Vagina (tissue), 2 donors: ENCODE data around the gene LAMC1. TPM values are rescaled to one million over a fixed set of nuclear protein-coding genes. Genes with fewer than 3 reads are reported as not detected.
A peak's percentile ranks its signal among the peaks of the same experiment; 100 is the strongest.
"Not testable (repeated sequence)": the region's sequence is repeated elsewhere in the genome, so short reads cannot be mapped to it uniquely, and the experiment has no call there.

Experiments used
- DNase-seq, 2 donors: peaks; one replicate each; pipeline ENCODE4 v3.0.0-alpha.2; 2017; ENCODE audit errors: extremely low spot score in 2 of 2
- H3K27ac ChIP-seq: fragments of 200-600 bp; sonication (generic); one replicate; pipeline ENCODE4 v1.5.1; 2019
- H3K27me3 ChIP-seq: fragments of 200-600 bp; sonication (generic); one replicate; pipeline ENCODE4 v1.5.1; 2019
- H3K36me3 ChIP-seq, 2 donors: fragments of 200-600 bp; sonication (generic); one replicate each; pipeline ENCODE4 v1.5.1; 2017 to 2019
- H3K4me1 ChIP-seq: fragments of 200-600 bp; sonication (generic); one replicate; pipeline ENCODE4 v1.5.1; 2019
- H3K4me3 ChIP-seq, 2 donors: fragments of 200-600 bp; sonication (generic); 1 replicate in 1 of 2; 2 replicates in 1 of 2; pipeline ENCODE4 v1.5.1; 2016 to 2019
- H3K9me3 ChIP-seq: fragments of 200-600 bp; sonication (generic); one replicate; pipeline ENCODE4 v1.5.1; 2019
- POLR2A ChIP-seq, 2 donors: fragments of 450-650 bp; IDR thresholded peaks; one replicate each; pipeline ENCODE4 v1.6.1; 2017; ENCODE audit warnings: antibody characterized with exemption in 2 of 2, mild to moderate bottlenecking in 2 of 2, moderate library complexity in 2 of 2
- POLR2AphosphoS5 ChIP-seq, 2 donors: sonication (generic); formaldehyde crosslinking; IDR thresholded peaks; one replicate each; pipeline ENCODE4 v1.9.0; 2017; ENCODE audit warnings: antibody characterized with exemption in 2 of 2, mild to moderate bottlenecking in 2 of 2, low read depth in 1 of 2; ENCODE audit not compliant: insufficient read depth in 1 of 2
- intact Hi-C: fragments of 100-400 bp; cut with DNase I; formaldehyde crosslinking; loops from one replicate; pipeline ENCODE4 v1.15.1; 2023
- total RNA-seq: library from RNA; depleted of rRNA; stranded (reverse); fragments of >200 nt; gene quantifications from one replicate; pipeline ENCODE4 v1.2.3, GENCODE V29; 2016
- TF ChIP-seq, protein P1 (sequence below), 3 experiments: fragments of 450-650 bp in 2 of 3; fragments of 200-600 bp in 1 of 3; sonication (generic) in 1 of 3; IDR thresholded peaks; one replicate each; pipeline ENCODE4 v1.5.1; 2017 to 2019; ENCODE audit warnings: antibody characterized with exemption in 3 of 3, mild to moderate bottlenecking in 2 of 3, moderate library complexity in 2 of 3

Gene LAMC1
- total RNA-seq, 1 donor from 2014 or later = 217 TPM

DNA sequence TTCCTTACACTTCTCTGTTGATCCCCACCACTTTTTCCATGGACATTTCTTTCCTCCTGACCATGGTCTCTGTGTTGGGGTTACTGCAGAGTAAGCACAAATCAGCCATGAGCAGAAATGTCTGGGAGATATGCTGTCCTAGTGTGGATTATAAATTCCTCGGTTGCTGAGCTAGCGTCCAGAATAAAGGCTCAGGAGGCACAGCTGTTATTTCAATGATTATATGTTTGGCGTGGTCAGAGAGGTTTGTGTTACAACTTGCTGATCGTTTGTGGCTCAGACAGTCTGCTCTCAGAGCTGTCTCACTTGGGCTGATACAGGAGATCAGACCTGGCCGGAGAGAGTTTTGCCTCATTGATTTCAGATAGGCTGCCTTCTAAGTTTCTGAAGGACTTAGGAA is 125.4 kb downstream of the LAMC1 start:
- no peak for DNase-seq
- Histone ChIP-seq H3K4me1 (peaks cover 21% of the 10 kb centered on the region), H3K9me3 (no peaks in the 10 kb centered on the region), H3K4me3 (no peak overlapping the region), H3K27ac (peak overlapping the region; percentile 64), H3K36me3 (no peaks in the 10 kb centered on the region), H3K27me3 (no peaks in the 10 kb centered on the region)
- intact Hi-C loops = no loop called here
- TF ChIP-seq POLR2AphosphoS5 (IDR thresholded peaks at IDR 0.05; ENCODE audit: insufficient read depth in 1 of 2, low read depth in 1 of 2) = no peak
- TF ChIP-seq, protein P1, sequence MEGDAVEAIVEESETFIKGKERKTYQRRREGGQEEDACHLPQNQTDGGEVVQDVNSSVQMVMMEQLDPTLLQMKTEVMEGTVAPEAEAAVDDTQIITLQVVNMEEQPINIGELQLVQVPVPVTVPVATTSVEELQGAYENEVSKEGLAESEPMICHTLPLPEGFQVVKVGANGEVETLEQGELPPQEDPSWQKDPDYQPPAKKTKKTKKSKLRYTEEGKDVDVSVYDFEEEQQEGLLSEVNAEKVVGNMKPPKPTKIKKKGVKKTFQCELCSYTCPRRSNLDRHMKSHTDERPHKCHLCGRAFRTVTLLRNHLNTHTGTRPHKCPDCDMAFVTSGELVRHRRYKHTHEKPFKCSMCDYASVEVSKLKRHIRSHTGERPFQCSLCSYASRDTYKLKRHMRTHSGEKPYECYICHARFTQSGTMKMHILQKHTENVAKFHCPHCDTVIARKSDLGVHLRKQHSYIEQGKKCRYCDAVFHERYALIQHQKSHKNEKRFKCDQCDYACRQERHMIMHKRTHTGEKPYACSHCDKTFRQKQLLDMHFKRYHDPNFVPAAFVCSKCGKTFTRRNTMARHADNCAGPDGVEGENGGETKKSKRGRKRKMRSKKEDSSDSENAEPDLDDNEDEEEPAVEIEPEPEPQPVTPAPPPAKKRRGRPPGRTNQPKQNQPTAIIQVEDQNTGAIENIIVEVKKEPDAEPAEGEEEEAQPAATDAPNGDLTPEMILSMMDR (IDR thresholded peaks at IDR 0.05) = no peak
- no peak for TF ChIP-seq POLR2A (IDR thresholded peaks at IDR 0.05)

DNA sequence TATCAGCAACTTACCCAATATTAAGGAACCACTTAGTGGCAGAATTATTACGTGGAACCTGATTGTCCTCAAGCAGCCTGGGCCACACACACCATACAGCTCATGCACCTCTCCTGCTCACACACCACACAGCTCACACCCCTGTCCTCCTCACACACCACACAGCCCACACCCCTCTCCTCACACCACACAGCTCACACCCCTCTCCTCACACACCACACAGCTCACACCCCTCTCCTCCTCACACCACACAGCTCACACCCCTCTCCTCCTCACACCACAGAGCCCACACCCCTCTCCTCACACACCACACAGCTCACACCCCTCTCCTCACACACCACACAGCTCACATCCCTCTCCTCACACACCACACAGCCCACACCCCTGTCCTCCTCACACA is 126.1 kb downstream of the LAMC1 start:
- TF ChIP-seq POLR2AphosphoS5 (IDR thresholded peaks at IDR 0.05; ENCODE audit: insufficient read depth in 1 of 2, low read depth in 1 of 2) (no peak), POLR2A (IDR thresholded peaks at IDR 0.05) (no peak)
- TF ChIP-seq, protein P1 (IDR thresholded peaks at IDR 0.05) = no peak
- intact Hi-C loops = no loop called here
- H3K9me3 ChIP-seq = no peaks in the 10 kb centered on the region
- H3K4me3 ChIP-seq = no peak overlapping the region
- H3K4me1 ChIP-seq = peaks cover 21% of the 10 kb centered on the region
- no peak for DNase-seq
- H3K27ac ChIP-seq = peak overlapping the region; percentile 64
- no peaks in the 10 kb centered on the region for H3K36me3 ChIP-seq
- no peaks in the 10 kb centered on the region for H3K27me3 ChIP-seq

DNA sequence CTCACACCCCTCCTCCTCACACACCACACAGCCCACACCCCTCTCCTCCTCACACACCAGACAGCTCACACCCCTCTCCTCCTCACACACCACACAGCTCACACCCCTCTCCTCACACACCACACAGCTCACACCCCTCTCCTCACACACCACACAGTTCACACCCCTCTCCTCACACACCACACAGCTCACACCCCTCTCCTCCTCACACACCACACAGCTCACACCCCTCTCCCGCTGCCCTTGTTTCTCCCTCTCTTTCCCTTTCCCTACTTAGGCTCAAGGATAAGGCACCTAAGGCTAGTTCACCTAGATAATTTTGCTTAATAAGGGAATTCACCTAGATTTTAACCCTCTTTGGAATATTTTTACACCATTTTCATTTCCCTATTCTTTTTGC is 126.8 kb downstream of the LAMC1 start:
- intact Hi-C loops, H3K36me3 ChIP-seq, H3K4me3 ChIP-seq, H3K27me3 ChIP-seq, H3K9me3 ChIP-seq, DNase-seq: not testable (repeated sequence)
- Histone ChIP-seq H3K27ac (peak overlapping the region; percentile 64), H3K4me1 (peaks cover 21% of the 10 kb centered on the region)

DNA sequence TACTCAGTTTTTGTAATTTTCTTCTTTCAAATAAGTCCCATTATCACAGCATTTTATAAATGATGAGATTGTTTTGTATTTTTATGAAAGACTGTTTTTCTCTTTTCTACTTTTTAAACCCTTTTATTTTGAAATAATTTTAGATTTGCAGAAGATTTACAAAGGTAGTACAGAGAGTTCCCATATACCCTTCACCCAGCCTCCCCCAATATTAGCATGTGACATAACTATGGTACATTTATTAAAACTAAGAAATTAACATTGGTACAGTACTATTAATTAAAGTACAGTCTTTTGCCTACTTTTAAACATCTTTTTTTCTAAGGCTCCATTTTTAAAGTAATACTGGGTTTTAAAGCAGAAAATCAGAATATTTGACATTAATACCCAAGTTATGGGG is 127.2 kb downstream of the LAMC1 start:
- intact Hi-C loops = no loop called here
- Histone ChIP-seq H3K36me3 (no peaks in the 10 kb centered on the region), H3K4me3 (no peak overlapping the region), H3K27me3 (no peaks in the 10 kb centered on the region), H3K9me3 (no peaks in the 10 kb centered on the region), H3K27ac (no peak overlapping the region), H3K4me1 (peaks cover 21% of the 10 kb centered on the region)
- TF ChIP-seq, protein P1 (IDR thresholded peaks at IDR 0.05) = no peak
- TF ChIP-seq POLR2A (IDR thresholded peaks at IDR 0.05) (no peak), POLR2AphosphoS5 (IDR thresholded peaks at IDR 0.05; ENCODE audit: insufficient read depth in 1 of 2, low read depth in 1 of 2) (no peak)
- DNase-seq = no peak

DNA sequence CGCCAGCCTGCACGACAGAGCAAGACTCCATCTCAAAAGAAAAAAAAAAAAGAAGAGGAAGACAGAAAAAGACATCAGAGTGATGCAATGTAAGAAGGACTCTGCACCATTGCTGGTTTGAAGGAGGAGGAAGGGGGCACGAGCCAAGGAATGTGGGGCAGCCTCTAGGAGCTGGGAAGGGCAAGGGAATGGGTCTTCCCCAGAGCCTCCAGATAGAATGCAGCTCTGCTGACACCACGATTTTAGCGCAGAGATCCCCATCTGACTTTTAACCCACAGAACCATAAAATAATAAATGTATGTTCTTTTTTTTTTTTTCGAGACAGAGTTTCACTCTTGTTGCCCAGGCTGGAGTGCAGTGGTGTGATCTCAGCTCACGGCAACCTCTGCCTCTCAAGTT is 129.0 kb downstream of the LAMC1 start:
- DNase-seq = no peak
- no peak overlapping the region for H3K27ac ChIP-seq
- no peak for TF ChIP-seq POLR2AphosphoS5 (IDR thresholded peaks at IDR 0.05; ENCODE audit: insufficient read depth in 1 of 2, low read depth in 1 of 2)
- TF ChIP-seq, protein P1 (IDR thresholded peaks at IDR 0.05) = no peak
- TF ChIP-seq POLR2A (IDR thresholded peaks at IDR 0.05) = no peak
- intact Hi-C loops = no loop called here
- H3K4me3 ChIP-seq = no peak overlapping the region
- H3K27me3 ChIP-seq = no peaks in the 10 kb centered on the region
- H3K9me3 ChIP-seq = no peaks in the 10 kb centered on the region
- H3K36me3 ChIP-seq = no peaks in the 10 kb centered on the region
- peaks cover 21% of the 10 kb centered on the region for H3K4me1 ChIP-seq

DNA sequence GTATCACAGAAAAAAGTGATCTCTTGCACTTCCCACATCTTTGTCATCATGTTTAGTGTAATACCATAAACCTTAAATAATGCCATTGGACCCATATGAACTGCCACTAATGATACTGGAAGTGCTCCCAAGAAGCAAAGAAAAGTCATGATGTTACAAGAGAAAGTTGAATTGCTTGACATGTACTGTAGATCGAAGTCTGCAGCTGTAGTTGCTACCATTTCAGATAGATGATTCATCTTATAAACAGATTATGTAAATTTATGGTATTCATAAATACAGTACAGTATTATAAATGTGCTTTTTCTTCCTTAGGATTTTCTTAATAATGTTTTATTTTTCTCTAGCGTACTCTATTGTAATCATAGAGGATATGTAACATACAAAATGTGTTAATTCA is 132.7 kb downstream of the LAMC1 start:
- DNase-seq = no peak
- H3K4me1 ChIP-seq = no peaks in the 10 kb centered on the region

More for the DNA sequence above, 132.7 kb downstream of the LAMC1 start:
- no peaks in the 10 kb centered on the region for H3K27me3 ChIP-seq
- H3K27ac ChIP-seq = no peak overlapping the region
- H3K36me3 ChIP-seq = no peaks in the 10 kb centered on the region
- intact Hi-C loops = no loop called here
- no peak for TF ChIP-seq POLR2A (IDR thresholded peaks at IDR 0.05)
- TF ChIP-seq POLR2AphosphoS5 (IDR thresholded peaks at IDR 0.05; ENCODE audit: insufficient read depth in 1 of 2, low read depth in 1 of 2) = no peak
- TF ChIP-seq, protein P1 (IDR thresholded peaks at IDR 0.05) = no peak
- no peaks in the 10 kb centered on the region for H3K9me3 ChIP-seq
- no peak overlapping the region for H3K4me3 ChIP-seq
